H9 (cell line): ENCODE results near the gene IFRD2. TPM values are rescaled to one million over a fixed set of nuclear protein-coding genes. Genes with fewer than 3 reads are reported as not detected.

ENCODE experiments used
- DNase-seq: peaks from one replicate; pipeline ENCODE4 v3.0.0-alpha.2; 2017
- H2AFZ ChIP-seq: one replicate; pipeline ENCODE4 v1.6.1; 2013; ENCODE audit warnings: mild to moderate bottlenecking, low read length, control low read depth, moderate library complexity
- H2AK5ac ChIP-seq: 2 replicates; pipeline ENCODE4 v1.6.1; 2013; ENCODE audit warnings: low read length, control low read depth, mixed read lengths; ENCODE audit not compliant: insufficient read length
- H2BK120ac ChIP-seq: one replicate; pipeline ENCODE4 v1.6.1; 2013; ENCODE audit warnings: low read depth, mild to moderate bottlenecking, low read length, control low read depth, inconsistent platforms; ENCODE audit not compliant: poor library complexity, severe bottlenecking
- H2BK12ac ChIP-seq: 2 replicates; pipeline ENCODE4 v1.6.1; 2013; ENCODE audit warnings: low read length, control low read depth, mixed read lengths, low read depth; ENCODE audit not compliant: insufficient read length
- H2BK15ac ChIP-seq: 2 replicates; pipeline ENCODE4 v1.6.1; 2013; ENCODE audit warnings: low read depth, low read length, control low read depth
- H2BK20ac ChIP-seq: one replicate; pipeline ENCODE4 v1.6.1; 2013; ENCODE audit warnings: low read depth, mild to moderate bottlenecking, low read length, control low read depth, inconsistent platforms; ENCODE audit not compliant: poor library complexity, severe bottlenecking
- H2BK5ac ChIP-seq: 2 replicates; pipeline ENCODE4 v1.6.1; 2013; ENCODE audit warnings: low read length, control low read depth, mixed read lengths; ENCODE audit not compliant: insufficient read length
- H3K14ac ChIP-seq: 2 replicates; pipeline ENCODE4 v1.6.1; 2013; ENCODE audit warnings: low read length, control low read depth; ENCODE audit not compliant: insufficient read depth
- H3K18ac ChIP-seq: 2 replicates; pipeline ENCODE4 v1.6.1; 2013; ENCODE audit warnings: low read depth, mild to moderate bottlenecking, mixed read lengths, low read length, control low read depth; ENCODE audit not compliant: insufficient read length
- H3K23ac ChIP-seq: 2 replicates; pipeline ENCODE4 v1.6.1; 2013; ENCODE audit warnings: low read length, control low read depth, mixed read lengths, low read depth; ENCODE audit not compliant: insufficient read length
- H3K23me2 ChIP-seq: 2 replicates; pipeline ENCODE4 v1.6.1; 2013; ENCODE audit warnings: low read depth, mild to moderate bottlenecking, mixed read lengths, low read length, control low read depth; ENCODE audit not compliant: insufficient read length, poor library complexity, severe bottlenecking
- H3K27ac ChIP-seq: 2 replicates; pipeline ENCODE4 v1.5.1; 2013; ENCODE audit warnings: low read length, control low read depth, mixed read lengths, low read depth; ENCODE audit not compliant: insufficient read length
- H3K27me3 ChIP-seq: 2 replicates; pipeline ENCODE4 v1.6.1; 2013; ENCODE audit warnings: low read length, control low read depth, inconsistent platforms; ENCODE audit not compliant: insufficient read depth
- H3K4ac ChIP-seq: 2 replicates; pipeline ENCODE4 v1.6.1; 2013; ENCODE audit warnings: low read depth, mild to moderate bottlenecking, control low read depth, inconsistent platforms, low read length, moderate library complexity
- H3K4me1 ChIP-seq: 2 replicates; pipeline ENCODE4 v1.6.1; 2013; ENCODE audit warnings: low read length, control low read depth, inconsistent platforms; ENCODE audit not compliant: insufficient read depth
- H3K4me2 ChIP-seq: 2 replicates; pipeline ENCODE4 v1.6.1; 2013; ENCODE audit warnings: low read length, control low read depth, mixed read lengths; ENCODE audit not compliant: insufficient read length, insufficient read depth
- H3K56ac ChIP-seq: 2 replicates; pipeline ENCODE4 v1.6.1; 2013; ENCODE audit warnings: low read depth, mild to moderate bottlenecking, mixed read lengths, low read length, control low read depth; ENCODE audit not compliant: insufficient read length
- H3K79me1 ChIP-seq: 2 replicates; pipeline ENCODE4 v1.6.1; 2013; ENCODE audit warnings: low read depth, mild to moderate bottlenecking, moderate library complexity, low read length, control low read depth, inconsistent platforms; ENCODE audit not compliant: insufficient read depth, poor library complexity, severe bottlenecking
- H3K79me2 ChIP-seq: 2 replicates; pipeline ENCODE4 v1.6.1; 2013; ENCODE audit warnings: low read length, control low read depth, inconsistent platforms; ENCODE audit not compliant: insufficient read depth
- H3K9ac ChIP-seq: 2 replicates; pipeline ENCODE4 v1.6.1; 2013; ENCODE audit warnings: low read length, control low read depth, mixed read lengths; ENCODE audit not compliant: insufficient read length; ENCODE audit errors: extremely low read depth
- H3K9me3 ChIP-seq: one replicate; pipeline ENCODE4 v1.6.1; 2013; ENCODE audit warnings: low read depth, low read length, inconsistent platforms; ENCODE audit not compliant: control insufficient read depth
- H3T11ph ChIP-seq: one replicate; pipeline ENCODE4 v1.6.1; 2013; ENCODE audit warnings: mild to moderate bottlenecking, low read length, control low read depth, inconsistent platforms
- H4K20me1 ChIP-seq: one replicate; pipeline ENCODE4 v1.6.1; 2013; ENCODE audit not compliant: control insufficient read depth, insufficient read length, insufficient read depth
- H4K5ac ChIP-seq: 2 replicates; pipeline ENCODE4 v1.6.1; 2013; ENCODE audit warnings: low read depth, mild to moderate bottlenecking, mixed read lengths, low read length, control low read depth; ENCODE audit not compliant: insufficient read length
- H4K8ac ChIP-seq: replicated peaks from 2 replicates; pipeline ENCODE4 v1.6.1; 2013; ENCODE audit warnings: low read length, control low read depth, mixed read lengths, low read depth; ENCODE audit not compliant: insufficient read length
- H4K91ac ChIP-seq: 2 replicates; pipeline ENCODE4 v1.6.1; 2013; ENCODE audit warnings: low read depth, mild to moderate bottlenecking, moderate library complexity, mixed read lengths, low read length, control low read depth; ENCODE audit not compliant: insufficient read length
- H3K27ac Mint-ChIP-seq, 3 experiments: 2 replicates in 2 of 3; 3 replicates in 1 of 3; pipeline ENCODE4 v1.8.0; 2020 to 2021; ENCODE audit warnings: mixed read lengths in 3 of 3, mild to moderate bottlenecking in 1 of 3, moderate library complexity in 1 of 3
- H3K27me3 Mint-ChIP-seq: 2 replicates; pipeline ENCODE4 v1.8.0; 2021; ENCODE audit warnings: low read depth, mild to moderate bottlenecking, moderate library complexity, mixed read lengths
- H3K36me3 Mint-ChIP-seq, 3 experiments: 2 replicates in 2 of 3; 3 replicates in 1 of 3; pipeline ENCODE4 v1.8.0; 2020 to 2021; ENCODE audit warnings: low read depth in 3 of 3, mixed read lengths in 3 of 3; ENCODE audit not compliant: insufficient read depth in 1 of 3
- H3K4me1 Mint-ChIP-seq, 2 experiments: 2 replicates each; pipeline ENCODE4 v1.8.0; 2020; ENCODE audit warnings: mixed read lengths in 2 of 2
- H3K4me3 Mint-ChIP-seq, 2 experiments: 2 replicates in 1 of 2; 3 replicates in 1 of 2; pipeline ENCODE4 v1.8.0; 2020 to 2021; ENCODE audit warnings: mild to moderate bottlenecking in 2 of 2, mixed read lengths in 2 of 2, moderate library complexity in 1 of 2
- H3K9me3 Mint-ChIP-seq, 2 experiments: 2 replicates in 1 of 2; 3 replicates in 1 of 2; pipeline ENCODE4 v1.8.0; 2020; ENCODE audit warnings: mild to moderate bottlenecking in 2 of 2, mixed read lengths in 2 of 2, moderate library complexity in 1 of 2
- WGBS: extraction: QIAGEN DNeasy Blood & Tissue Kit; methylation state at CpG from one replicate; pipeline ENCODE4 v1.1.7; 2013; ENCODE audit warnings: missing lambda C conversion rate, low lambda C conversion rate, mixed read lengths; ENCODE audit not compliant: insufficient read length; ENCODE audit errors: extremely low coverage; 5-methylcytosine and 5-hydroxymethylcytosine counted together
- total RNA-seq: library from RNA; stranded (reverse); gene quantifications from 2 replicates; pipeline ENCODE4 v1.2.1, GENCODE V29; 2021
- TF ChIP-seq, protein P1 (sequence below): fragments of 200-600 bp; sonication (generic); conservative IDR thresholded peaks from 3 replicates; pipeline ENCODE4 v1.8.0; 2021; ENCODE audit warnings: antibody characterized with exemption, mild to moderate bottlenecking

IFRD2 gene
- total RNA-seq, 1 experiment from 2014 or later = 109 TPM

- no peaks in the 10 kb centered on the region for H3K4me1 ChIP-seq
Measured at GRCh38 chr3:50248387-50248786, 43.8 kb downstream of the IFRD2 start.

More at GRCh38 chr3:50248387-50248786, 43.8 kb downstream of the IFRD2 start:
- Histone ChIP-seq H3K79me2 (peaks cover 17% of the 10 kb centered on the region; the same call in 1 of the 2 replicates), H3K56ac (no peak overlapping the region), H2BK20ac (no peak overlapping the region), H2AFZ (no peak overlapping the region), H4K91ac (no peak overlapping the region), H4K20me1 (peaks cover 3% of the 10 kb centered on the region), H3K4me2 (no peak overlapping the region), H3K4ac (no peak overlapping the region), H4K8ac (no peak overlapping the region), H3K23ac (no peak overlapping the region), H2BK12ac (no peak overlapping the region), H3K27ac (no peak overlapping the region), H3T11ph (no peak overlapping the region), H3K27me3 (no peaks in the 10 kb centered on the region), H3K23me2 (no peaks in the 10 kb centered on the region), H3K79me1 (peaks cover 11% of the 10 kb centered on the region), H2BK15ac (no peak overlapping the region), H3K9me3 (no peaks in the 10 kb centered on the region), H2BK5ac (no peak overlapping the region), H3K14ac (no peak overlapping the region), H2AK5ac (no peak overlapping the region), H3K18ac (no peak overlapping the region), H3K9ac (no peak overlapping the region), H2BK120ac (no peak overlapping the region), H4K5ac (no peak overlapping the region)
- Mint-ChIP-seq H3K27me3 (no peaks in the 10 kb centered on the region), H3K36me3 (peaks cover 7 to 42% (median 34%) of the 10 kb centered on the region in 3 experiments), H3K4me3 (no peak overlapping the region), H3K4me1 (peaks cover 37 to 44% of the 10 kb centered on the region in 2 experiments), H3K27ac (peak overlapping the region; percentile 48 to 92 (median 76); a peak in 5 of 7 replicates), H3K9me3 (no peaks in the 10 kb centered on the region)
- WGBS = no CpG with 5 or more reads among the region's 3 CpGs
- TF ChIP-seq, protein P1, sequence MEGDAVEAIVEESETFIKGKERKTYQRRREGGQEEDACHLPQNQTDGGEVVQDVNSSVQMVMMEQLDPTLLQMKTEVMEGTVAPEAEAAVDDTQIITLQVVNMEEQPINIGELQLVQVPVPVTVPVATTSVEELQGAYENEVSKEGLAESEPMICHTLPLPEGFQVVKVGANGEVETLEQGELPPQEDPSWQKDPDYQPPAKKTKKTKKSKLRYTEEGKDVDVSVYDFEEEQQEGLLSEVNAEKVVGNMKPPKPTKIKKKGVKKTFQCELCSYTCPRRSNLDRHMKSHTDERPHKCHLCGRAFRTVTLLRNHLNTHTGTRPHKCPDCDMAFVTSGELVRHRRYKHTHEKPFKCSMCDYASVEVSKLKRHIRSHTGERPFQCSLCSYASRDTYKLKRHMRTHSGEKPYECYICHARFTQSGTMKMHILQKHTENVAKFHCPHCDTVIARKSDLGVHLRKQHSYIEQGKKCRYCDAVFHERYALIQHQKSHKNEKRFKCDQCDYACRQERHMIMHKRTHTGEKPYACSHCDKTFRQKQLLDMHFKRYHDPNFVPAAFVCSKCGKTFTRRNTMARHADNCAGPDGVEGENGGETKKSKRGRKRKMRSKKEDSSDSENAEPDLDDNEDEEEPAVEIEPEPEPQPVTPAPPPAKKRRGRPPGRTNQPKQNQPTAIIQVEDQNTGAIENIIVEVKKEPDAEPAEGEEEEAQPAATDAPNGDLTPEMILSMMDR = no peak
- DNase-seq = no peak
